CD4-positive, alpha-beta T cell treated with Interleukin-2 at 100 ng/mL for 4 hours (primary cell): Measurements from ENCODE around the gene KCND2.
"Not testable (repeated sequence)": the region's sequence is repeated elsewhere in the genome, so short reads cannot be mapped to it uniquely, and the experiment has no call there.

ENCODE experiments used
- DNase-seq: peaks from one replicate; pipeline ENCODE4 v3.0.0-alpha.2; 2020; ENCODE audit warnings: low spot score

Gene KCND2

DNA sequence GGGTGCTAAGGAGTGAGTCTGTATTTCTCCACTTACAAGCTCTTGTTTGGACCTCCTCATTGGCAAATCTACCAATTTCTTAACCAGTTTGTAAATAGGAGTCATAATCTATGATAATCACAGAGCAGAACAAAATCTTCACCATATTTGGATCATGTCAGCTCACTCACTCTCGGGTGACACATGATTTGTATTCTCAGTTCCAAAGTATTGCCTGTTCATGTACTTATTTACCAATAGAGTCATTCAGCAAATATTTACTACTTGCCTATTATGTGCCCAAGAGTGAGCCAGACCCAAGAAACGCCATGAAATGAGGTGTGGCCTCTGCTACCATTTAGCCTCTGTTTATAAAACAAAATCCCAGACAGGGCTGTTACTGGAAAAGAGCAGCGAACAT is 470.2 kb downstream of the KCND2 start:
- DNase-seq: no peak

DNA sequence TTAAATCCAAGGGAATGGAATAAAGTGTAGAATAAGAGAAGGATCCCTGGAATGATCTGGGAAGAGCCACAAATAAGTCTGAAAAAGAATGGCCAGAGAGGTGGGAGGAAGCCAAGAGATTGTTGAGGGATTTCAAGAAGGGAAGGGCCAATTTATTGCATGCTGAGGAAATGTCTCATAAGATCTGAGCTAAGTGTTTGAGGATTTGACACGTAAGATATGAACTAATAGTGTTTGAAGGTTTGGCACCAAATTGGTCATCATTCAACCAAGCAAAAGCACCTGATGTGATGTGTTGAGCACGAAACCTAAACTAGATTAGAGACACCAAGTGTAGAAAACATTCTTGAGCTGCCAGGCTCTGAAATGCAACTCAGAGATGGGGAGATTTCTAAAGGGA is 487.1 kb downstream of the KCND2 start:
- no peak for DNase-seq

GRCh38 chr7:120760851-120761250 is 487.9 kb downstream of the KCND2 start:
- DNase-seq: no peak

GRCh38 chr7:120770206-120770605 is 497.2 kb downstream of the KCND2 start:
- no peak for DNase-seq

DNA sequence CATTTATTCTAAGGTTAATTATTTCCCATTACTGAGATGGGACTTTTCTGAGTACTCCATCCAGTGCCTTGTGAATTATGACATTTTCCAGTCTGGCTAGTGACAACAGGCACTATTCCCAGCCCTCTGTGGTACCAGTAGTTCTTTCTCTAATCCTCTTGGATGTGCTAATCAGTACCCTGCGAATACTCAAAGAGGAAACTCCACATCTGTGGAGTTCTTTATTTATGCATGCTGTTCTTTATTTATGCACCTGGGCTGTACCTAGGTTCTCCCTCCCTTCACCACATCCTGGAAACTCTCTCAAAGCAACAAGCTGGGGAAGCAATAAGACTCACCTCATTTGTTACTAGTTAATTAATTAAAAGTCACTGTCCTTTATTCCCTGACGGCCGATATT is 501.5 kb downstream of the KCND2 start:
- no peak for DNase-seq

DNA sequence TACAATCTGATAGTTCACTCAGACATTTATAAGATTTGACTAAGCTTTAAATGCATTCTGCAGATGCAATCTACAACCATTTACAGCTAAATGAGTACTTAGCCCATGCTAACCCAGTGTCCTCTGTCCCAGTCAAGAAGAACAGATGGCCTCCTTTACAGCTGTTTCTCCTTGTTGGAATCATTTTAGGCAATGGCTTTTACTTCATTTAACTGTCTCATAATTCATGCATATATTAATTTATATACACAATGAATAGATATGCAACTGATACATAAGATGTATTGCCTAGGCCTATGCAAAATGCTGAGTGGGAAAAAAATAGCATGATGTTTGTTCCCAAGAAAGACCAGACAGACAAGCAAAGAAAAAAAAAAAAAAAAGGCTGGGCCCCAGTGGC is 502.8 kb downstream of the KCND2 start:
- no peak for DNase-seq

- DNase-seq: not testable (repeated sequence)
These were observed 506.1 kb downstream of the KCND2 start for GRCh38 chr7:120779078-120779477.

DNA sequence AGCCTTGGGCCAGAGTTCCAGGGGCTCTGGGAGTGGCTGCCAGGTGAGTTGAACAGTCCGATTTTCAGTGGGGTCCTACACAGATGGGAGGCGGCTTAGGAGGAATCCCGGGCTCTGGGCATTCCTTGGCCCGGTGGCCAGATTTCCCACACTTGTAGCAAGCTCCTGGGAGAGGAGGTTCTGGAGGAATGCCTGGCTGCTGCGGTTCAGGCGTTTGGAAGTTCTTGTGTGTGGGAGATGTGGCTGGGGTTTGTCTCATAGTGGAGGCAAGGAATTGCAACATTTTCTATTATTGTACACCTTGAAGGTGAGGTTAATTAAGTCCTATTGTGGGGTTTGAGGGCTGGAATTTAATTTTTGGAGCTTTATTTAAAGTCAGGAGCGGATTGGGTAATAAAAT is 507.5 kb downstream of the KCND2 start:
- not testable (repeated sequence) for DNase-seq

DNA sequence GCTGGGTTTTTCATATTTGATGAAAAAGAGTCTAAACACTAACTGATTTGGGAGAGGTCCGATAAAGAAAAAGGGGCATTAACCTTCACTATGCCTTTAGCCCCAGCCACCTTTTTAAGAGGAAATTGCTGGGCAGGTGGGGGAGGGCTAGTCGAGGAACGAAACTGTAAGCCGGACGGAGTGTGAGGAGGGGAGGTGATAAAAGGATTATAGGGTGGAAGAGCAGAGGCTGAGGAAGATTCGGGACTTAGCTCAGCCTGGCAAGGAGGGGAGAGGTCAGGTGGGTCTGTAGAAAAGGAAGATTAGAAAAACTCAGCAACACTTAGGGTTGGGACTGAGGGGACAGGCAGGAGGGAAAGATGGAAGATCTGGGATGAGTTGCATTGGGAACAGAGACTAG is 508.0 kb downstream of the KCND2 start:
- DNase-seq: no peak

- not testable (repeated sequence) for DNase-seq
These were observed 508.9 kb downstream of the KCND2 start for GRCh38 chr7:120781924-120782323.

DNA sequence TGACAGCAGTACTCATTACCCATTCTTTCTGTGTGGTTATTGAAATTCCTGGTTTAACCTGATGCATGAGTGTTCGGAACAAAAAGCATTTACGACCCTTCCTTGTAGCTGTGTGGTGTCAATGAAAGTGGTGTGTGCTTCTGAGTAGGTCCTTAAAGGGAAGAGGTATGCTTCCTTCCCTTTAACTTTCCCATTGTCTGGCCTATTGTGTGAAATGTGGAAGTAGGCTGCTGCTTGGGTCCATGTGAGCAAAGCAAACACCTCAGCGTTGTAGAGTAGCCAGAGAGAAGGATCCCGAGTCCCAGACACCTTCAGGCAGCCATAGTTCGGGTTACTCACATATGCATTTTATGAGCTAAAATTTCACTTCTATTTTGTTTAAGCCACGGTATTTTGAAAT is 510.3 kb downstream of the KCND2 start:
- DNase-seq: no peak

GRCh38 chr7:120783721-120784120 is 510.7 kb downstream of the KCND2 start:
- no peak for DNase-seq

GRCh38 chr7:120785095-120785494 is 512.1 kb downstream of the KCND2 start:
- no peak for DNase-seq

DNA sequence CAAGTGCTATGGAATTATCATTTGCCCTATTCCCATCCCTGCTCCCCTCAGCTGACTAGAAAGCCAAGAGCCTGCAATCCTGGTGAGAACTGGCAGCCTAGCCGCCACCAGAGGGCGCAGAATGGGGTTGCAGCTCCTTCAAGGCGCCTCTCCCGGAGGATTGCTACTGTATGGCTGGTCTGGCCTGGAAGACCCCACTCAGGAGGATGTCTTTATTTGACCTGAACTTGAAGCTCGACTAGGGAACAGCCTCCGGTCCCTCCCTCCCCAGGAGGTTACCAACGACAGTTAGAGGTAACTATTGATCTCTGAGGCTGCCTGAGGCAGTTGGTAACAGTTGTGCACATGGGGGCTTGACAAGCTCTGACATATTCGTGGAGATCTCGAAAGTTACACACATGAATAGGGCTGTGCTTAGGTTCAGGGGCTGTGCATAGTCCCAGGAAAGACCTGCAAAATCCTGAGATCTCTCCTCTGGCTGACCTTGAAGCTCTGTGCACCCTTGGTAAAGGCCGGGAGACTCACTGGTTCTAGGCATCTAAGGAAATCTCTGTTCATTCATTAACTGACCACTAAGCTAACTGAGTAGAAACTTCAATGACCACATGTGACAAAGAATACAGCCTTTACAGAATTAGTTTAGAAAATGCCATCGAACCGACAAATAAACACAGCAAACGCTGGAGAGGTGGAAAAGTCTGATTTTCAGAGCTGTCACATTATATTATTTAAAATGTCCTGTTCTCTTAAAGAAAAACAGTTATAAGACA is 519.3 kb downstream of the KCND2 start:
- DNase-seq: peak; percentile 50

DNA sequence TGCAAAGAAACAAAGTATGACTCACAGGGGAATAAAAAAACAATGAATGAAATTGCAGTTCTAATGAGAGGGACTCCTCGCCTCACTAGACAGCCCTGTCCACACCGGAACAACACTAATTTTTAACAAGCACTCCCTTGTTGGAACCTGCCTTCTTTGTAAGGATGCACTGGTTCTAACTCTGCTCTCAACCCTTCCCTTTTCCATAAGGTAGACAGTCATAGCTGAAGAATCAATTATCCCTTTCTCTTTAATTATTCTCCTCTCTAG is 519.8 kb downstream of the KCND2 start:
- DNase-seq: no peak

GRCh38 chr7:120793213-120793936 is 520.4 kb downstream of the KCND2 start:
- DNase-seq: no peak

- DNase-seq: no peak
These were observed 521.2 kb downstream of the KCND2 start for GRCh38 chr7:120794106-120794729.

DNA sequence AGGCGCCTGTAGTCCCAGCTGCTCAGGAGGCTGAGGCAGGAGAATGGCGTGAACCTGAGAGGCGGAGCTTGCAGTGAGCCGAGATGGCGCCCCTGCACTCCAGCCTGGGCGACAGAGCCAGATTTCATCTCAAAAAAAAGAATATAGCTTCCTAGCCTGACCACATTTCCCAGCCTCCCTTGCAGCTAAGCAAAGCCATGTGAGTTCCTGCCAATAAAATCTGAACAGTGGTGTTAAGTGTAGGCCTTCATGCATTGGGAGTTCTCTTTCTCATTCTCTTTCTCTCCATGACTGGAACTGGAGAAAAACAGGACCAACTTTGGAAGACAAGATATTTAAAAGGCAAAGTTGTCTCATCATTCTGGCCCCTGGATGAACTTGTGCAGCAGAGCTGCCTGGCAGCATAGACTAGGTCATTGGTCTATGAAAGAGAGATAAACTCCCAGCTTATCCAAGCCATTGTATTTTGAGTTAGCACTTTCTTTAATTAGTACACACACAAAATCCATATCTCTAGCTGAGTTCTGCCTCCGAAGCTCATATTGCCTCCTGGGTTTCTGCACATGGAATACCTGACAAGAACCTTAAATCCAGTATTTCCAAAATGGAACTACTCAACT is 524.2 kb downstream of the KCND2 start:
- no peak for DNase-seq

DNA sequence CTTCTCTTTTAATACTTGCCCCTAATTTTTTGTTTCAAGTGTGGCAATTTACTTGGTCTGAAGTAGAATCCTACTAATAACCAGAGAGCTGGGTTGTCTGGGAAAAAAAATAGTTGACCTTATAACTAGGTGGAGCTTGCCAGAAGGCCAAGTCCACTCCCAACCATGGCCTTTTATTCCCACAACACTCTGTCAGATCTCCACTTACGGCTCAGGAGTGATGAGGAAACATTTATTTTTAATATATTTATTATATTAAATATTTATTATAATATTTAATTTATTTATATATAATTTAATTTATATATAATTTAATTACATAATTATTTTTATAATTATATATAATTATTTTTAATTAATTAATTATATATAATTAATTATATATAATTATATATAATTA is 526.2 kb downstream of the KCND2 start:
- DNase-seq: no peak
